ENCODE measurements around the gene SIX4. TPM values are rescaled to one million over a fixed set of nuclear protein-coding genes. Genes with fewer than 3 reads are reported as not detected.

SIX4 gene
- total RNA-seq, 1 experiment from 2014 or later = 26.5 TPM

DNA sequence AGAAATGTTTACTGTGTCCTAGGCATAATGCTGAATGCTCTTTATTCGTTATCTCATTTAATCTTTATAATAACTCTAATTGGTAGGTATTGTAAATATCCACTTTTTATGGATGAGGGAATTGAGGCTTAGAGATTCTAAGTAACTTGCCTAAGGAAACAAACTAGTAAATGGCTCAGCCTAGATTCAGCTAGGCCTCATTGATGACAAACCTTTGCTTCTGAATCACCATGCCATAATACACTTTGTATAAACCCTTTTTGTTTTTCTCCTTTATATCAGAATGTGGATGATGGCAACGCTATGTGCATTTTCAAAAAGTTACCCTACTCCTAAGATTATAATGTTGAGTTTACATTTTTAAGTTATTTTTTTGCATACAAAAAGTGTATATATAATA is 44.5 kb upstream of the SIX4 start:
- H3K79me1 ChIP-seq (ENCODE audit: insufficient read depth, low read depth, low read length, poor library complexity, severe bottlenecking) = no peaks in the 10 kb centered on the region
- Mint-ChIP-seq H3K27me3 (ENCODE audit: low read depth) (no peaks in the 10 kb centered on the region), H3K9me3 (no peaks in the 10 kb centered on the region), H3K4me3 (no peak overlapping the region), H3K36me3 (ENCODE audit: insufficient read depth in 1 of 3, low read depth in 3 of 3) (no peaks in the 10 kb centered on the region; a peak in 1 of 7 replicates), H3K27ac (no peak overlapping the region), H3K4me1 (peaks cover 6 to 12% of the 10 kb centered on the region in 2 experiments)
- H3K4me2 ChIP-seq (ENCODE audit: insufficient read depth, insufficient read length, low read length) = no peak overlapping the region
- no peak overlapping the region for H3T11ph ChIP-seq (ENCODE audit: low read length)
- no peaks in the 10 kb centered on the region for H3K9me3 ChIP-seq (ENCODE audit: control insufficient read depth, low read depth, low read length)
- H3K4ac ChIP-seq (ENCODE audit: low read depth, low read length) = no peak overlapping the region
- H3K23ac ChIP-seq (ENCODE audit: insufficient read length, low read depth, low read length) = no peak overlapping the region
- no peaks in the 10 kb centered on the region for H3K4me1 ChIP-seq (ENCODE audit: insufficient read depth, low read length)
- H3K23me2 ChIP-seq (ENCODE audit: insufficient read length, low read depth, low read length, poor library complexity, severe bottlenecking) = no peaks in the 10 kb centered on the region
- no peak overlapping the region for H2AFZ ChIP-seq (ENCODE audit: low read length)
- H2BK120ac ChIP-seq (ENCODE audit: low read depth, low read length, poor library complexity, severe bottlenecking) = no peak overlapping the region
- no peak overlapping the region for H2BK5ac ChIP-seq (ENCODE audit: insufficient read length, low read length)
- H4K5ac ChIP-seq (ENCODE audit: insufficient read length, low read depth, low read length) = no peak overlapping the region
- no peak overlapping the region for H3K14ac ChIP-seq (ENCODE audit: insufficient read depth, low read length)
- no peak for TF ChIP-seq CTCF (conservative IDR thresholded peaks at IDR 0.05)
- H2BK20ac ChIP-seq (ENCODE audit: low read depth, low read length, poor library complexity, severe bottlenecking) = no peak overlapping the region
- H3K56ac ChIP-seq (ENCODE audit: insufficient read length, low read depth, low read length) = no peak overlapping the region
- no peak overlapping the region for H2BK12ac ChIP-seq (ENCODE audit: insufficient read length, low read depth, low read length)
- H4K8ac ChIP-seq (replicated peaks; ENCODE audit: insufficient read length, low read depth, low read length) = no peak overlapping the region
- peaks cover 2% of the 10 kb centered on the region; the same call in 1 of the 2 replicates for H3K79me2 ChIP-seq (ENCODE audit: insufficient read depth, low read length)
- H2AK5ac ChIP-seq (ENCODE audit: insufficient read length, low read length) = no peak overlapping the region
- H4K20me1 ChIP-seq (ENCODE audit: control insufficient read depth, insufficient read depth, insufficient read length) = no peaks in the 10 kb centered on the region
- no peak overlapping the region for H3K27ac ChIP-seq (ENCODE audit: insufficient read length, low read depth, low read length)
- WGBS (ENCODE audit: extremely low coverage, insufficient read length, low lambda C conversion rate) = no CpG with 5 or more reads among the region's 2 CpGs
- no peak overlapping the region for H3K9ac ChIP-seq (ENCODE audit: extremely low read depth, insufficient read length, low read length)
- H2BK15ac ChIP-seq (ENCODE audit: low read depth, low read length) = no peak overlapping the region
- no peak overlapping the region for H4K91ac ChIP-seq (ENCODE audit: insufficient read length, low read depth, low read length)
- no peak for DNase-seq
- H3K18ac ChIP-seq (ENCODE audit: insufficient read length, low read depth, low read length) = no peak overlapping the region
- no peaks in the 10 kb centered on the region for H3K27me3 ChIP-seq (ENCODE audit: insufficient read depth, low read length)
